IMR-90 (cell line): Measurements from ENCODE around the gene TEX48. TPM values are rescaled to one million over a fixed set of nuclear protein-coding genes. Genes with fewer than 3 reads are reported as not detected.

Source experiments
- ATAC-seq: fragments of 200-7000 bp; cut with Tn5 transposase; 2 replicates; pipeline ENCODE4 v1.9.1; 2020; ENCODE audit warnings: low read depth, mild to moderate bottlenecking, moderate library complexity
- BruUV-seq: library from RNA; stranded (reverse); fragments of 400-500 nt; replicated peaks from 2 replicates; lab custom pipeline; 2021; lab: Mats Ljungman, UMichigan
- CTCF ChIA-PET: fragments of 300-600 bp; formaldehyde crosslinking; extraction: SDS; loops from one replicate; lab custom pipeline; 2021; ENCODE audit warnings: antibody characterized with exemption; lab: Yijun Ruan, JAX
- POLR2A ChIA-PET: fragments of 300-600 bp; sonication (Branson Sonifier 250); formaldehyde crosslinking; loops from one replicate; lab custom pipeline; 2022; ENCODE audit warnings: antibody characterized with exemption; ENCODE audit not compliant: unreplicated experiment; lab: Charles Lee
- DNase-seq: peaks from one replicate; pipeline ENCODE4 v3.0.0; 2013
- H2AFZ ChIP-seq: replicated peaks from 2 replicates; pipeline ENCODE3; 2013; ENCODE audit warnings: low read length, mild to moderate bottlenecking; ENCODE audit not compliant: poor library complexity
- H2AK5ac ChIP-seq: 2 replicates; pipeline ENCODE4 v1.6.1; 2013; ENCODE audit warnings: low read depth, low read length, inconsistent platforms
- H2AK9ac ChIP-seq: replicated peaks from 2 replicates; pipeline ENCODE3; 2013; ENCODE audit warnings: mild to moderate bottlenecking, low read depth, low read length, moderate library complexity; ENCODE audit not compliant: poor library complexity
- H2BK120ac ChIP-seq: 2 replicates; pipeline ENCODE4 v1.6.1; 2013; ENCODE audit warnings: low read depth, low read length, inconsistent platforms
- H2BK15ac ChIP-seq: 3 replicates; pipeline ENCODE4 v1.6.1; 2013; ENCODE audit warnings: low read depth, low read length, inconsistent platforms
- H2BK20ac ChIP-seq: 2 replicates; pipeline ENCODE4 v1.6.1; 2013; ENCODE audit warnings: low read depth, mild to moderate bottlenecking, inconsistent platforms, low read length, moderate library complexity
- H2BK5ac ChIP-seq: 2 replicates; pipeline ENCODE4 v1.6.1; 2013; ENCODE audit warnings: mild to moderate bottlenecking, low read depth, low read length, inconsistent platforms; ENCODE audit not compliant: poor library complexity, severe bottlenecking
- H3K14ac ChIP-seq: replicated peaks from 2 replicates; pipeline ENCODE4 v1.6.1; 2013; ENCODE audit warnings: low read depth, low read length, inconsistent platforms
- H3K18ac ChIP-seq: 2 replicates; pipeline ENCODE4 v1.6.1; 2013; ENCODE audit warnings: low read depth, low read length, control low read depth
- H3K23ac ChIP-seq: 2 replicates; pipeline ENCODE4 v1.6.1; 2013; ENCODE audit warnings: low read depth, low read length, inconsistent platforms
- H3K27ac ChIP-seq: 2 replicates; pipeline ENCODE4 v1.5.1; 2013; ENCODE audit warnings: mild to moderate bottlenecking, control low read depth, low read length; ENCODE audit not compliant: insufficient read depth
- H3K27me3 ChIP-seq: 2 replicates; pipeline ENCODE4 v1.6.1; 2013; ENCODE audit warnings: low read length; ENCODE audit not compliant: control insufficient read depth, insufficient read depth
- H3K36me3 ChIP-seq: 2 replicates; pipeline ENCODE4 v1.6.1; 2013; ENCODE audit warnings: low read length, mixed read lengths; ENCODE audit not compliant: control insufficient read depth, insufficient read depth
- H3K4ac ChIP-seq: 2 replicates; pipeline ENCODE4 v1.6.1; 2013; ENCODE audit warnings: low read depth, low read length, inconsistent platforms
- H3K4me1 ChIP-seq: 2 replicates; pipeline ENCODE4 v1.6.1; 2013; ENCODE audit warnings: low read length, mixed read lengths; ENCODE audit not compliant: control insufficient read depth, insufficient read depth
- H3K4me2 ChIP-seq: 2 replicates; pipeline ENCODE4 v1.6.1; 2013; ENCODE audit warnings: low read depth, mild to moderate bottlenecking, control low read depth, low read length, moderate library complexity
- H3K4me3 ChIP-seq: 2 replicates; pipeline ENCODE4 v1.5.1; 2013; ENCODE audit warnings: low read depth, mild to moderate bottlenecking, control low read depth, low read length, moderate library complexity; ENCODE audit not compliant: insufficient read depth
- H3K56ac ChIP-seq: 2 replicates; pipeline ENCODE4 v1.6.1; 2013; ENCODE audit warnings: low read length, inconsistent platforms; ENCODE audit not compliant: insufficient read depth; ENCODE audit errors: extremely low read depth
- H3K79me1 ChIP-seq, 2 experiments: 2 replicates each; pipeline ENCODE4 v1.6.1; 2013; ENCODE audit warnings: low read length in 2 of 2, inconsistent platforms in 1 of 2, low read depth in 1 of 2
- H3K9ac ChIP-seq: 2 replicates; pipeline ENCODE4 v1.6.1; 2013; ENCODE audit warnings: low read depth, low read length, control low read depth
- H3K9me1 ChIP-seq: 2 replicates; pipeline ENCODE4 v1.6.1; 2013; ENCODE audit warnings: low read length, inconsistent platforms; ENCODE audit not compliant: insufficient read depth
- H3K9me3 ChIP-seq: 2 replicates; pipeline ENCODE4 v1.6.1; 2013; ENCODE audit warnings: low read length; ENCODE audit not compliant: control insufficient read depth, insufficient read depth
- H4K20me1 ChIP-seq: 2 replicates; pipeline ENCODE4 v1.6.1; 2013; ENCODE audit warnings: low read length, inconsistent platforms; ENCODE audit not compliant: insufficient read depth
- H4K5ac ChIP-seq: 2 replicates; pipeline ENCODE4 v1.6.1; 2013; ENCODE audit warnings: mild to moderate bottlenecking, low read depth, low read length, control low read depth
- H4K8ac ChIP-seq, 2 experiments: 2 replicates each; pipeline ENCODE4 v1.6.1; 2013; ENCODE audit warnings: low read depth in 2 of 2, low read length in 2 of 2, control low read depth in 1 of 2, inconsistent platforms in 1 of 2
- H4K91ac ChIP-seq: 2 replicates; pipeline ENCODE4 v1.6.1; 2013; ENCODE audit warnings: low read depth, low read length, inconsistent platforms; ENCODE audit not compliant: insufficient read depth
- BHLHE40 ChIP-seq: fragments of 150-350 bp; IDR thresholded peaks from 2 replicates; pipeline ENCODE4 v1.6.1; 2016; ENCODE audit warnings: mild to moderate bottlenecking, low read depth, low read length
- CEBPB ChIP-seq: IDR thresholded peaks from 2 replicates; pipeline ENCODE4 v1.6.1; 2012; ENCODE audit warnings: low read depth, low read length, improper control_type of control experiment
- MAFK ChIP-seq: IDR thresholded peaks from 2 replicates; pipeline ENCODE4 v1.6.1; 2012; ENCODE audit warnings: low read depth, low read length, improper control_type of control experiment
- MAZ ChIP-seq: IDR thresholded peaks from 2 replicates; pipeline ENCODE4 v1.6.1; 2012; ENCODE audit warnings: low read depth, mild to moderate bottlenecking, low read length, improper control_type of control experiment, moderate library complexity, borderline replicate concordance
- NFE2L2 ChIP-seq: fragments of 150-350 bp; IDR thresholded peaks from 2 replicates; pipeline ENCODE4 v1.6.1; 2016; ENCODE audit warnings: low read depth, mild to moderate bottlenecking, low read length
- POLR2A ChIP-seq: IDR thresholded peaks from 2 replicates; pipeline ENCODE4 v1.6.1; 2012; ENCODE audit warnings: mild to moderate bottlenecking, low read depth, low read length
- RCOR1 ChIP-seq: IDR thresholded peaks from 2 replicates; pipeline ENCODE4 v1.6.1; 2012; ENCODE audit warnings: mild to moderate bottlenecking, low read length, improper control_type of control experiment; ENCODE audit not compliant: insufficient replicate concordance
- USF2 ChIP-seq: fragments of 150-350 bp; IDR thresholded peaks from 2 replicates; pipeline ENCODE4 v1.6.1; 2017; ENCODE audit warnings: mild to moderate bottlenecking, antibody characterized with exemption, low read length, low read depth
- WGBS, 2 experiments: methylation state at CpG; one replicate each; pipeline versions ENCODE4 v1.1.5 to v1.1.7; 2013; ENCODE audit warnings: missing lambda C conversion rate in 2 of 2; ENCODE audit not compliant: insufficient read length in 1 of 2; ENCODE audit errors: extremely low coverage in 2 of 2; 5-methylcytosine and 5-hydroxymethylcytosine counted together
- dilution Hi-C: fragments of 300-500 bp; cut with HindIII; formaldehyde crosslinking; loops from one replicate; pipeline ENCODE4 v1.14.3; 2018; ENCODE audit warnings: low sequenced_read_pairs; ENCODE audit not compliant: unreplicated experiment
- in situ Hi-C: fragments of 300-500 bp; cut with MboI; formaldehyde crosslinking; loops from 3 replicates; pipeline ENCODE4 v1.14.3; 2019; ENCODE audit warnings: low sequenced_read_pairs, inconsistent platforms, mixed read lengths
- intact Hi-C: fragments of 100-400 bp; cut with micrococcal nuclease; formaldehyde crosslinking; loops from 2 replicates; pipeline ENCODE4 v1.10.0; 2022
- polyA plus RNA-seq, 3 experiments: library from polyadenylated mRNA; depleted of rRNA; stranded (reverse); fragments of >200 nt; gene quantifications; 2 replicates each; pipeline ENCODE4 v1.2.3, GENCODE V29; 2012; ENCODE audit warnings: low replicate concordance in 1 of 3
- total RNA-seq: library from RNA; depleted of rRNA; stranded (reverse); fragments of >200 nt; gene quantifications from 2 replicates; pipeline ENCODE4 v1.2.3, GENCODE V29; 2012

Gene TEX48
- total and polyA plus RNA-seq, 2 of the 4 experiments (the other 2 are of a cell fraction) = not detected

- ATAC-seq (peak; percentile 37), DNase-seq (peak; percentile 76)
- H4K8ac ChIP-seq = no peak overlapping the region
- H2BK5ac ChIP-seq = no peak overlapping the region
- H3K36me3 ChIP-seq = no peaks in the 10 kb centered on the region
- in situ Hi-C loops (no loop called here), intact Hi-C loops (no loop called here), dilution Hi-C loops (no loop called here)
- no peak overlapping the region for H4K91ac ChIP-seq
- TF ChIP-seq RCOR1 = no peak
- TF ChIP-seq BHLHE40 = no peak
- TF ChIP-seq NFE2L2 = no peak
- no peak for TF ChIP-seq MAZ
- TF ChIP-seq CEBPB = peak; percentile 93
- no peak for TF ChIP-seq MAFK
- TF ChIP-seq USF2 = no peak
- no peak for TF ChIP-seq POLR2A
- H2AK5ac ChIP-seq = no peak overlapping the region
- no peaks in the 10 kb centered on the region for H3K9me1 ChIP-seq
- H4K5ac ChIP-seq = no peak overlapping the region
- H3K4ac ChIP-seq = no peak overlapping the region
- no peaks in the 10 kb centered on the region for H3K9me3 ChIP-seq
- H3K4me3 ChIP-seq = no peak overlapping the region
- no peak overlapping the region for H2BK120ac ChIP-seq
- no peaks in the 10 kb centered on the region; the same call in 1 of the 2 replicates for H4K20me1 ChIP-seq
- ChIA-PET CTCF (no interaction called here), POLR2A (no interaction called here)
- H3K27ac ChIP-seq = no peak overlapping the region
- 46% methylated on average over 4 of the region's 8 CpGs; no CpG with 5 or more reads in 1 of the 2 experiments for WGBS, 2 experiments
- peaks cover 4% of the 10 kb centered on the region for H3K4me1 ChIP-seq
- BruUV-seq = no TSS peak
- no peak overlapping the region for H2BK15ac ChIP-seq
- H2AFZ ChIP-seq = no peak overlapping the region
- 0 out of 2 replicates have a peak overlapping the region, but pooled peaks have one; percentile 7 for H3K23ac ChIP-seq
- no peaks in the 10 kb centered on the region for H3K79me1 ChIP-seq
- H3K4me2 ChIP-seq = no peak overlapping the region; the same call in 1 of the 2 replicates
- peaks cover 9% of the 10 kb centered on the region; the same call in 1 of the 2 replicates for H3K27me3 ChIP-seq
- H3K14ac ChIP-seq = no peak overlapping the region
- H2BK20ac ChIP-seq = no peak overlapping the region
- H3K9ac ChIP-seq = no peak overlapping the region
- no peak overlapping the region for H3K56ac ChIP-seq
- H3K18ac ChIP-seq = no peak overlapping the region
- H2AK9ac ChIP-seq = peak overlapping the region; percentile 45
Measured at GRCh38 chr9:114655689-114656088, 26.3 kb downstream of the TEX48 start.
